Central memory CD4-positive, alpha-beta T cell (primary cell): ENCODE results near the gene HILPDA.
A peak's percentile ranks its signal among the peaks of the same experiment; 100 is the strongest.

Source experiments
- DNase-seq: peaks from one replicate; pipeline ENCODE4 v3.0.0; 2022
- total RNA-seq, 3 experiments: gene quantifications; one replicate each; lab custom pipeline; 2026; lab: John Stamatoyannopoulos, UW

HILPDA gene
- total RNA-seq = 1.8 to 9.3 (median 4.1) reads per million in 3 experiments

- peak; percentile 94 for DNase-seq
Measured at GRCh38 chr7:128455543-128456254, at the start of gene HILPDA. TSS of gene HILPDA (plus strand) at chr7:128455878. CDS start at chr7:128457269, 1,391 bp downstream.

- no peak for DNase-seq
Measured at GRCh38 chr7:128406314-128407232, 49.1 kb upstream of the HILPDA start.

GRCh38 chr7:128407233-128407589, 48.5 kb upstream of the HILPDA start:
- no peak for DNase-seq

GRCh38 chr7:128407751-128408708, 47.6 kb upstream of the HILPDA start:
- DNase-seq = no peak

- no peak for DNase-seq
Measured at GRCh38 chr7:128408709-128409595, 46.7 kb upstream of the HILPDA start.

GRCh38 chr7:128409596-128410450, 45.9 kb upstream of the HILPDA start, which contains the start of gene IMPDH1:
TSS of gene IMPDH1 (minus strand) at chr7:128409982. CDS start at chr7:128409901, 81 bp downstream.
- peak; percentile 82 for DNase-seq

- no peak for DNase-seq
Measured at GRCh38 chr7:128410451-128410753, 45.3 kb upstream of the HILPDA start.

GRCh38 chr7:128415217-128415785, 40.4 kb upstream of the HILPDA start:
- no peak for DNase-seq

GRCh38 chr7:128417071-128417470, 38.6 kb upstream of the HILPDA start:
- no peak for DNase-seq

GRCh38 chr7:128419257-128419656, 36.4 kb upstream of the HILPDA start:
- no peak for DNase-seq

GRCh38 chr7:128420773-128421172, 34.9 kb upstream of the HILPDA start:
- DNase-seq = no peak

- DNase-seq = no peak
Measured at GRCh38 chr7:128421384-128421783, 34.3 kb upstream of the HILPDA start.

- DNase-seq = no peak
Measured at GRCh38 chr7:128422037-128422436, 33.6 kb upstream of the HILPDA start.

GRCh38 chr7:128422842-128423241, 32.8 kb upstream of the HILPDA start:
- DNase-seq = no peak

GRCh38 chr7:128424686-128425275, 30.9 kb upstream of the HILPDA start:
- no peak for DNase-seq

- DNase-seq = peak; percentile 68
Measured at GRCh38 chr7:128425850-128426249, 29.8 kb upstream of the HILPDA start.

- DNase-seq = peak; percentile 42
Measured at GRCh38 chr7:128427289-128427891, 28.3 kb upstream of the HILPDA start.

GRCh38 chr7:128430207-128430606, 25.5 kb upstream of the HILPDA start:
- DNase-seq = no peak

GRCh38 chr7:128431221-128431620, 24.5 kb upstream of the HILPDA start:
- DNase-seq = no peak
